Suprapubic skin (tissue), 4 donors: ENCODE results near the gene TDRD15. TPM values are rescaled to one million over a fixed set of nuclear protein-coding genes. Genes with fewer than 3 reads are reported as not detected.

Source experiments
- DNase-seq, 2 donors: peaks; one replicate each; pipeline ENCODE4 v3.0.0-alpha.2; 2019; ENCODE audit warnings: low spot score in 2 of 2
- H3K27ac ChIP-seq: fragments of 200-600 bp; sonication (generic); one replicate; pipeline ENCODE4 v1.5.1; 2019
- H3K27me3 ChIP-seq: fragments of 200-600 bp; sonication (generic); one replicate; pipeline ENCODE4 v1.5.1; 2019
- H3K36me3 ChIP-seq: fragments of 200-600 bp; sonication (generic); one replicate; pipeline ENCODE4 v1.5.1; 2019
- H3K4me1 ChIP-seq: fragments of 200-600 bp; sonication (generic); one replicate; pipeline ENCODE4 v1.5.1; 2019
- H3K4me3 ChIP-seq: fragments of 200-600 bp; sonication (generic); one replicate; pipeline ENCODE4 v1.5.1; 2019; ENCODE audit warnings: mild to moderate bottlenecking
- H3K9me3 ChIP-seq: fragments of 200-600 bp; sonication (generic); one replicate; pipeline ENCODE4 v1.5.1; 2019
- CTCF ChIP-seq, 2 donors: fragments of 200-600 bp in 1 of 2; fragments of 450-650 bp in 1 of 2; sonication (generic) in 1 of 2; IDR thresholded peaks; one replicate each; pipeline ENCODE4 v1.5.1; 2016 to 2019; ENCODE audit warnings: antibody characterized with exemption in 2 of 2, mild to moderate bottlenecking in 1 of 2, moderate library complexity in 1 of 2
- EP300 ChIP-seq: sonication (generic); formaldehyde crosslinking; IDR thresholded peaks from one replicate; pipeline ENCODE4 v1.6.1; 2017; ENCODE audit warnings: antibody characterized with exemption
- POLR2A ChIP-seq, 2 donors: fragments of 450-650 bp; IDR thresholded peaks; one replicate each; pipeline ENCODE4 v1.6.1; 2017; ENCODE audit warnings: antibody characterized with exemption in 2 of 2, mild to moderate bottlenecking in 2 of 2, moderate library complexity in 2 of 2
- POLR2AphosphoS5 ChIP-seq, 3 donors: sonication (generic); formaldehyde crosslinking; IDR thresholded peaks; one replicate each; pipeline ENCODE4 v1.6.1; 2017; ENCODE audit warnings: antibody characterized with exemption in 3 of 3
- WGBS: methylation state at CpG from one replicate; pipeline ENCODE4 v1.1.5; 2018; 5-methylcytosine and 5-hydroxymethylcytosine counted together
- total RNA-seq, 4 donors: library from RNA; depleted of rRNA; stranded (reverse); fragments of >200 nt; gene quantifications; one replicate each; pipeline ENCODE4 v1.1.0, GENCODE V29; 2016

Gene TDRD15
- under 1 TPM in 1 of 4 donors, not detected in 3; 0.19 TPM for total RNA-seq

GRCh38 chr2:21123473-21124393 is at the start of gene TDRD15:
TDRD15 (plus strand) TSS chr2:21123968; CDS start chr2:21137468, 13,500 bp downstream.
- Histone ChIP-seq H3K4me1 (no peaks in the 10 kb centered on the region), H3K27ac (no peak within 1 kb of the TSS), H3K36me3 (no peaks in the 10 kb centered on the region), H3K9me3 (no peaks in the 10 kb centered on the region), H3K4me3 (no peak within 1 kb of the TSS), H3K27me3 (no peaks in the 10 kb centered on the region)
- no peak for DNase-seq
- 94% methylated on average over 20 of the region's 27 CpGs for WGBS
- TF ChIP-seq POLR2A (IDR thresholded peaks at IDR 0.05) (no peak), CTCF (IDR thresholded peaks at IDR 0.05) (no peak), EP300 (no peak), POLR2AphosphoS5 (IDR thresholded peaks at IDR 0.05) (no peak)

GRCh38 chr2:21078296-21078695 is 45.5 kb upstream of the TDRD15 start:
- TF ChIP-seq POLR2AphosphoS5 (IDR thresholded peaks at IDR 0.05) (no peak), CTCF (IDR thresholded peaks at IDR 0.05) (no peak), EP300 (no peak), POLR2A (IDR thresholded peaks at IDR 0.05) (no peak)
- H3K4me1 ChIP-seq = no peaks in the 10 kb centered on the region
- WGBS = 75% methylated on average over 1 of the region's 1 CpG

GRCh38 chr2:21083482-21083881 is 40.3 kb upstream of the TDRD15 start:
- no peak overlapping the region for H3K4me3 ChIP-seq
- WGBS = 95% methylated on average over 1 of the region's 1 CpG
- no peak for TF ChIP-seq POLR2A (IDR thresholded peaks at IDR 0.05)
- no peak for TF ChIP-seq POLR2AphosphoS5 (IDR thresholded peaks at IDR 0.05)
- no peak for TF ChIP-seq CTCF (IDR thresholded peaks at IDR 0.05)
- no peak for TF ChIP-seq EP300

More at GRCh38 chr2:21078296-21078695, 45.5 kb upstream of the TDRD15 start:
- no peaks in the 10 kb centered on the region for H3K9me3 ChIP-seq
- H3K27ac ChIP-seq = no peak overlapping the region
- H3K36me3 ChIP-seq = no peaks in the 10 kb centered on the region
- H3K4me3 ChIP-seq = no peak overlapping the region
- no peaks in the 10 kb centered on the region for H3K27me3 ChIP-seq
- DNase-seq = no peak

GRCh38 chr2:21084401-21084800 is 39.4 kb upstream of the TDRD15 start:
- no peaks in the 10 kb centered on the region for H3K4me1 ChIP-seq
- no peaks in the 10 kb centered on the region for H3K36me3 ChIP-seq
- no peak for TF ChIP-seq POLR2AphosphoS5 (IDR thresholded peaks at IDR 0.05)
- no peak for TF ChIP-seq EP300
- no peak for TF ChIP-seq POLR2A (IDR thresholded peaks at IDR 0.05)
- TF ChIP-seq CTCF (IDR thresholded peaks at IDR 0.05) = no peak
- 83% methylated on average over 4 of the region's 4 CpGs for WGBS
- no peaks in the 10 kb centered on the region for H3K27me3 ChIP-seq
- DNase-seq = no peak
- H3K4me3 ChIP-seq = no peak overlapping the region
- H3K27ac ChIP-seq = no peak overlapping the region
- H3K9me3 ChIP-seq = no peaks in the 10 kb centered on the region

More at GRCh38 chr2:21083482-21083881, 40.3 kb upstream of the TDRD15 start:
- Histone ChIP-seq H3K27me3 (no peaks in the 10 kb centered on the region), H3K9me3 (no peaks in the 10 kb centered on the region), H3K4me1 (no peaks in the 10 kb centered on the region), H3K36me3 (no peaks in the 10 kb centered on the region), H3K27ac (no peak overlapping the region)
- no peak for DNase-seq

GRCh38 chr2:21092308-21092869 is 31.4 kb upstream of the TDRD15 start:
- Histone ChIP-seq H3K9me3 (no peaks in the 10 kb centered on the region), H3K27me3 (peaks cover 3% of the 10 kb centered on the region), H3K27ac (no peak overlapping the region), H3K4me1 (no peaks in the 10 kb centered on the region), H3K36me3 (no peaks in the 10 kb centered on the region), H3K4me3 (no peak overlapping the region)
- DNase-seq = no peak
- WGBS = 49% methylated on average over 3 of the region's 3 CpGs
- TF ChIP-seq POLR2A (IDR thresholded peaks at IDR 0.05) (no peak), POLR2AphosphoS5 (IDR thresholded peaks at IDR 0.05) (no peak)
